ENCODE measurements around the gene SF3B1.
"Not testable (repeated sequence)": the region's sequence is repeated elsewhere in the genome, so short reads cannot be mapped to it uniquely, and the experiment has no call there.

- not testable (repeated sequence) for TF ChIP-seq ZNF552 (CRISPR knock-in tag; IDR thresholded peaks at IDR 0.05; ENCODE audit: borderline replicate concordance); ARHGAP35 (CRISPR knock-in tag; IDR thresholded peaks at IDR 0.05; ENCODE audit: borderline replicate concordance); NR0B2 (CRISPR knock-in tag; IDR thresholded peaks at IDR 0.05); ATM (IDR thresholded peaks at IDR 0.05; ENCODE audit: borderline replicate concordance); ZBTB26 (CRISPR knock-in tag; IDR thresholded peaks at IDR 0.05; ENCODE audit: borderline replicate concordance); ZNF274 (CRISPR knock-in tag; IDR thresholded peaks at IDR 0.05); ZNF7 (CRISPR knock-in tag; IDR thresholded peaks at IDR 0.05); ZSCAN12 (CRISPR knock-in tag; IDR thresholded peaks at IDR 0.05); ZSCAN29 (CRISPR knock-in tag; conservative IDR thresholded peaks at IDR 0.05); TARDBP (CRISPR knock-in tag; IDR thresholded peaks at IDR 0.05); STAT5B (CRISPR knock-in tag; IDR thresholded peaks at IDR 0.05); DBP (CRISPR knock-in tag; IDR thresholded peaks at IDR 0.05; ENCODE audit: not compliant biosample characterization)
Observed at GRCh38 chr2:197484248-197484647, 49.4 kb upstream of the SF3B1 start.
